HepG2 (cell line): ENCODE measurements around the gene MFSD12. TPM values are rescaled to one million over a fixed set of nuclear protein-coding genes. Genes with fewer than 3 reads are reported as not detected.
A peak's percentile ranks its signal among the peaks of the same experiment; 100 is the strongest.

Source experiments
- CC2D1A ChIP-seq: sonication (generic); formaldehyde crosslinking; IDR thresholded peaks from 2 replicates; pipeline ENCODE4 v1.8.1; 2023; ENCODE audit warnings: mild to moderate bottlenecking, missing genetic modification reagents
- IRX3 ChIP-seq: sonication (generic); formaldehyde crosslinking; IDR thresholded peaks from 2 replicates; pipeline ENCODE4 v1.8.1; 2023; ENCODE audit warnings: mild to moderate bottlenecking, low read depth, missing genetic modification reagents, borderline replicate concordance
- MLXIP ChIP-seq: sonication (generic); formaldehyde crosslinking; IDR thresholded peaks from 2 replicates; pipeline ENCODE4 v1.9.0; 2021; ENCODE audit warnings: missing genetic modification reagents, borderline replicate concordance
- NFKB2 ChIP-seq: sonication (generic); formaldehyde crosslinking; IDR thresholded peaks from 2 replicates; pipeline ENCODE4 v1.4.0; 2020; ENCODE audit warnings: missing genetic modification reagents, borderline replicate concordance
- SOX13 ChIP-seq, 3 experiments: fragments of 450-650 bp in 1 of 3; sonication (generic) in 1 of 3; formaldehyde crosslinking in 1 of 3; IDR thresholded peaks in 2 of 3; conservative IDR thresholded peaks in 1 of 3; 2 replicates each; pipeline versions ENCODE4 v1.5.0 to v1.6.1; 2016 to 2020; ENCODE audit warnings: antibody characterized with exemption in 1 of 3, mild to moderate bottlenecking in 1 of 3, missing compliant biosample characterization in 1 of 3, missing genetic modification reagents in 1 of 3, moderate library complexity in 1 of 3
- SRY ChIP-seq: sonication (generic); formaldehyde crosslinking; IDR thresholded peaks from 2 replicates; pipeline ENCODE4 v1.8.0; 2022; ENCODE audit warnings: mild to moderate bottlenecking, missing genetic modification reagents
- STAG1 ChIP-seq: sonication (generic); formaldehyde crosslinking; IDR thresholded peaks from 2 replicates; pipeline ENCODE4 v1.4.0; 2020; ENCODE audit warnings: missing genetic modification reagents
- ZNF24 ChIP-seq: fragments of 450-650 bp; IDR thresholded peaks from 2 replicates; pipeline ENCODE4 v1.6.1; 2017; ENCODE audit warnings: antibody characterized with exemption, mild to moderate bottlenecking
- ZNF564 ChIP-seq: sonication (generic); formaldehyde crosslinking; IDR thresholded peaks from 2 replicates; pipeline ENCODE4 v1.8.1; 2023; ENCODE audit warnings: mild to moderate bottlenecking, missing genetic modification reagents
- polyA plus RNA-seq, 8 experiments: library from polyadenylated mRNA; depleted of rRNA in 3 of 8; stranded (reverse) in 7 of 8; unstranded in 1 of 8; fragments of >200 nt; fragmentation: Illumina TruSeq in 4 of 8; extraction: Trizol in 4 of 8; gene quantifications; 2 replicates each; pipeline versions ENCODE4 v1.2.1 to v1.2.3, GENCODE V29; 2011 to 2016; ENCODE audit warnings: low read depth in 4 of 8, missing spikeins in 1 of 8, mixed read lengths in 1 of 8; ENCODE audit not compliant: insufficient read depth in 1 of 8
- total RNA-seq, 5 experiments: library from RNA; depleted of rRNA; stranded (reverse); fragments of >200 nt; fragmentation: Illumina TruSeq; extraction: Trizol; gene quantifications; 2 replicates each; pipeline ENCODE4 v1.2.3, GENCODE V29; 2016; ENCODE audit warnings: low read depth in 1 of 5
- TF ChIP-seq, protein P1 (sequence below): IDR thresholded peaks from 2 replicates; pipeline ENCODE4 v1.6.1; 2016; ENCODE audit warnings: low read depth, control low read depth
- TF ChIP-seq, protein P2 (sequence below): sonication (generic); formaldehyde crosslinking; IDR thresholded peaks from 2 replicates; pipeline ENCODE4 v1.4.0; 2020; ENCODE audit warnings: missing genetic modification reagents
- TF ChIP-seq, protein P3 (sequence below): sonication (generic); formaldehyde crosslinking; conservative IDR thresholded peaks from 2 replicates; pipeline ENCODE4 v1.4.0; 2020; ENCODE audit warnings: missing genetic modification reagents
- TF ChIP-seq, protein P4 (sequence below): IDR thresholded peaks from 2 replicates; pipeline ENCODE4 v1.6.1; 2016; ENCODE audit warnings: low read depth, missing genetic modification reagents, missing compliant biosample characterization

The MFSD12 gene
- total and polyA plus RNA-seq, 2 of the 13 experiments (the other 11 are each of a cell fraction or from before 2014, with no cell fraction given): 27.2 to 29.1 TPM

- TF ChIP-seq IRX3 (CRISPR knock-in tag): no peak
- TF ChIP-seq MLXIP: no peak
- no peak for TF ChIP-seq CC2D1A (CRISPR knock-in tag)
- no peak for TF ChIP-seq STAG1 (CRISPR knock-in tag)
- TF ChIP-seq, protein P1, sequence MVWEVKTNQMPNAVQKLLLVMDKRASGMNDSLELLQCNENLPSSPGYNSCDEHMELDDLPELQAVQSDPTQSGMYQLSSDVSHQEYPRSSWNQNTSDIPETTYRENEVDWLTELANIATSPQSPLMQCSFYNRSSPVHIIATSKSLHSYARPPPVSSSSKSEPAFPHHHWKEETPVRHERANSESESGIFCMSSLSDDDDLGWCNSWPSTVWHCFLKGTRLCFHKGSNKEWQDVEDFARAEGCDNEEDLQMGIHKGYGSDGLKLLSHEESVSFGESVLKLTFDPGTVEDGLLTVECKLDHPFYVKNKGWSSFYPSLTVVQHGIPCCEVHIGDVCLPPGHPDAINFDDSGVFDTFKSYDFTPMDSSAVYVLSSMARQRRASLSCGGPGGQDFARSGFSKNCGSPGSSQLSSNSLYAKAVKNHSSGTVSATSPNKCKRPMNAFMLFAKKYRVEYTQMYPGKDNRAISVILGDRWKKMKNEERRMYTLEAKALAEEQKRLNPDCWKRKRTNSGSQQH: 0 out of 2 replicates have a peak, but pooled peaks have one; percentile 31
- no peak for TF ChIP-seq ZNF24
- peak; percentile 52; the same call in 1 of the 2 replicates for TF ChIP-seq NFKB2 (CRISPR knock-in tag)
- no peak for TF ChIP-seq SRY (CRISPR knock-in tag)
- TF ChIP-seq, protein P2, sequence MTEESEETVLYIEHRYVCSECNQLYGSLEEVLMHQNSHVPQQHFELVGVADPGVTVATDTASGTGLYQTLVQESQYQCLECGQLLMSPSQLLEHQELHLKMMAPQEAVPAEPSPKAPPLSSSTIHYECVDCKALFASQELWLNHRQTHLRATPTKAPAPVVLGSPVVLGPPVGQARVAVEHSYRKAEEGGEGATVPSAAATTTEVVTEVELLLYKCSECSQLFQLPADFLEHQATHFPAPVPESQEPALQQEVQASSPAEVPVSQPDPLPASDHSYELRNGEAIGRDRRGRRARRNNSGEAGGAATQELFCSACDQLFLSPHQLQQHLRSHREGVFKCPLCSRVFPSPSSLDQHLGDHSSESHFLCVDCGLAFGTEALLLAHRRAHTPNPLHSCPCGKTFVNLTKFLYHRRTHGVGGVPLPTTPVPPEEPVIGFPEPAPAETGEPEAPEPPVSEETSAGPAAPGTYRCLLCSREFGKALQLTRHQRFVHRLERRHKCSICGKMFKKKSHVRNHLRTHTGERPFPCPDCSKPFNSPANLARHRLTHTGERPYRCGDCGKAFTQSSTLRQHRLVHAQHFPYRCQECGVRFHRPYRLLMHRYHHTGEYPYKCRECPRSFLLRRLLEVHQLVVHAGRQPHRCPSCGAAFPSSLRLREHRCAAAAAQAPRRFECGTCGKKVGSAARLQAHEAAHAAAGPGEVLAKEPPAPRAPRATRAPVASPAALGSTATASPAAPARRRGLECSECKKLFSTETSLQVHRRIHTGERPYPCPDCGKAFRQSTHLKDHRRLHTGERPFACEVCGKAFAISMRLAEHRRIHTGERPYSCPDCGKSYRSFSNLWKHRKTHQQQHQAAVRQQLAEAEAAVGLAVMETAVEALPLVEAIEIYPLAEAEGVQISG (CRISPR knock-in tag): peak; percentile 88
- TF ChIP-seq, protein P3, sequence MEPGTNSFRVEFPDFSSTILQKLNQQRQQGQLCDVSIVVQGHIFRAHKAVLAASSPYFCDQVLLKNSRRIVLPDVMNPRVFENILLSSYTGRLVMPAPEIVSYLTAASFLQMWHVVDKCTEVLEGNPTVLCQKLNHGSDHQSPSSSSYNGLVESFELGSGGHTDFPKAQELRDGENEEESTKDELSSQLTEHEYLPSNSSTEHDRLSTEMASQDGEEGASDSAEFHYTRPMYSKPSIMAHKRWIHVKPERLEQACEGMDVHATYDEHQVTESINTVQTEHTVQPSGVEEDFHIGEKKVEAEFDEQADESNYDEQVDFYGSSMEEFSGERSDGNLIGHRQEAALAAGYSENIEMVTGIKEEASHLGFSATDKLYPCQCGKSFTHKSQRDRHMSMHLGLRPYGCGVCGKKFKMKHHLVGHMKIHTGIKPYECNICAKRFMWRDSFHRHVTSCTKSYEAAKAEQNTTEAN (CRISPR knock-in tag): no peak
- TF ChIP-seq, protein P4, sequence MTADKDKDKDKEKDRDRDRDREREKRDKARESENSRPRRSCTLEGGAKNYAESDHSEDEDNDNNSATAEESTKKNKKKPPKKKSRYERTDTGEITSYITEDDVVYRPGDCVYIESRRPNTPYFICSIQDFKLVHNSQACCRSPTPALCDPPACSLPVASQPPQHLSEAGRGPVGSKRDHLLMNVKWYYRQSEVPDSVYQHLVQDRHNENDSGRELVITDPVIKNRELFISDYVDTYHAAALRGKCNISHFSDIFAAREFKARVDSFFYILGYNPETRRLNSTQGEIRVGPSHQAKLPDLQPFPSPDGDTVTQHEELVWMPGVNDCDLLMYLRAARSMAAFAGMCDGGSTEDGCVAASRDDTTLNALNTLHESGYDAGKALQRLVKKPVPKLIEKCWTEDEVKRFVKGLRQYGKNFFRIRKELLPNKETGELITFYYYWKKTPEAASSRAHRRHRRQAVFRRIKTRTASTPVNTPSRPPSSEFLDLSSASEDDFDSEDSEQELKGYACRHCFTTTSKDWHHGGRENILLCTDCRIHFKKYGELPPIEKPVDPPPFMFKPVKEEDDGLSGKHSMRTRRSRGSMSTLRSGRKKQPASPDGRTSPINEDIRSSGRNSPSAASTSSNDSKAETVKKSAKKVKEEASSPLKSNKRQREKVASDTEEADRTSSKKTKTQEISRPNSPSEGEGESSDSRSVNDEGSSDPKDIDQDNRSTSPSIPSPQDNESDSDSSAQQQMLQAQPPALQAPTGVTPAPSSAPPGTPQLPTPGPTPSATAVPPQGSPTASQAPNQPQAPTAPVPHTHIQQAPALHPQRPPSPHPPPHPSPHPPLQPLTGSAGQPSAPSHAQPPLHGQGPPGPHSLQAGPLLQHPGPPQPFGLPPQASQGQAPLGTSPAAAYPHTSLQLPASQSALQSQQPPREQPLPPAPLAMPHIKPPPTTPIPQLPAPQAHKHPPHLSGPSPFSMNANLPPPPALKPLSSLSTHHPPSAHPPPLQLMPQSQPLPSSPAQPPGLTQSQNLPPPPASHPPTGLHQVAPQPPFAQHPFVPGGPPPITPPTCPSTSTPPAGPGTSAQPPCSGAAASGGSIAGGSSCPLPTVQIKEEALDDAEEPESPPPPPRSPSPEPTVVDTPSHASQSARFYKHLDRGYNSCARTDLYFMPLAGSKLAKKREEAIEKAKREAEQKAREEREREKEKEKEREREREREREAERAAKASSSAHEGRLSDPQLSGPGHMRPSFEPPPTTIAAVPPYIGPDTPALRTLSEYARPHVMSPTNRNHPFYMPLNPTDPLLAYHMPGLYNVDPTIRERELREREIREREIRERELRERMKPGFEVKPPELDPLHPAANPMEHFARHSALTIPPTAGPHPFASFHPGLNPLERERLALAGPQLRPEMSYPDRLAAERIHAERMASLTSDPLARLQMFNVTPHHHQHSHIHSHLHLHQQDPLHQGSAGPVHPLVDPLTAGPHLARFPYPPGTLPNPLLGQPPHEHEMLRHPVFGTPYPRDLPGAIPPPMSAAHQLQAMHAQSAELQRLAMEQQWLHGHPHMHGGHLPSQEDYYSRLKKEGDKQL: no peak
- no peak for TF ChIP-seq ZNF564 (CRISPR knock-in tag)
- no peak for TF ChIP-seq SOX13 (IDR thresholded peaks at IDR 0.05)
- no peak for TF ChIP-seq SOX13 (CRISPR knock-in tag; conservative IDR thresholded peaks at IDR 0.05 in 1 of 2, IDR thresholded peaks at IDR 0.05 in 1 of 2)
Measured at GRCh38 chr19:3505598-3506383, 51.6 kb downstream of the MFSD12 start, which contains the start of gene FZR1 (continued).
